Transverse colon (tissue), 4 donors: ENCODE results near the gene NECAP2.
"Not testable (repeated sequence)": the region's sequence is repeated elsewhere in the genome, so short reads cannot be mapped to it uniquely, and the experiment has no call there.

ENCODE experiments used
- POLR2AphosphoS5 ChIP-seq, 3 donors: sonication (generic); formaldehyde crosslinking; IDR thresholded peaks; one replicate each; pipeline ENCODE4 v1.6.1; 2016; ENCODE audit warnings: antibody characterized with exemption in 3 of 3
- TF ChIP-seq, protein P1 (sequence below), 5 experiments: fragments of 200-600 bp in 3 of 5; fragments of 450-650 bp in 2 of 5; sonication (generic) in 3 of 5; IDR thresholded peaks; 1 replicate in 2 of 5; 2 replicates in 3 of 5; pipeline ENCODE4 v1.5.1; 2016 to 2017; ENCODE audit warnings: antibody characterized with exemption in 5 of 5, inconsistent platforms in 3 of 5, mild to moderate bottlenecking in 2 of 5, moderate library complexity in 1 of 5

- TF ChIP-seq, protein P1, sequence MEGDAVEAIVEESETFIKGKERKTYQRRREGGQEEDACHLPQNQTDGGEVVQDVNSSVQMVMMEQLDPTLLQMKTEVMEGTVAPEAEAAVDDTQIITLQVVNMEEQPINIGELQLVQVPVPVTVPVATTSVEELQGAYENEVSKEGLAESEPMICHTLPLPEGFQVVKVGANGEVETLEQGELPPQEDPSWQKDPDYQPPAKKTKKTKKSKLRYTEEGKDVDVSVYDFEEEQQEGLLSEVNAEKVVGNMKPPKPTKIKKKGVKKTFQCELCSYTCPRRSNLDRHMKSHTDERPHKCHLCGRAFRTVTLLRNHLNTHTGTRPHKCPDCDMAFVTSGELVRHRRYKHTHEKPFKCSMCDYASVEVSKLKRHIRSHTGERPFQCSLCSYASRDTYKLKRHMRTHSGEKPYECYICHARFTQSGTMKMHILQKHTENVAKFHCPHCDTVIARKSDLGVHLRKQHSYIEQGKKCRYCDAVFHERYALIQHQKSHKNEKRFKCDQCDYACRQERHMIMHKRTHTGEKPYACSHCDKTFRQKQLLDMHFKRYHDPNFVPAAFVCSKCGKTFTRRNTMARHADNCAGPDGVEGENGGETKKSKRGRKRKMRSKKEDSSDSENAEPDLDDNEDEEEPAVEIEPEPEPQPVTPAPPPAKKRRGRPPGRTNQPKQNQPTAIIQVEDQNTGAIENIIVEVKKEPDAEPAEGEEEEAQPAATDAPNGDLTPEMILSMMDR (IDR thresholded peaks at IDR 0.05): not testable (repeated sequence)
- not testable (repeated sequence) for TF ChIP-seq POLR2AphosphoS5 (IDR thresholded peaks at IDR 0.05)
Observed at GRCh38 chr1:16500466-16500865, 59.9 kb downstream of the NECAP2 start.
